Lung (tissue), 12 donors: ENCODE results near the gene SNX5. TPM values are rescaled to one million over a fixed set of nuclear protein-coding genes. Genes with fewer than 3 reads are reported as not detected.
A peak's percentile ranks its signal among the peaks of the same experiment; 100 is the strongest.

Source experiments
- ATAC-seq: fragments of 200-7000 bp; cut with Tn5 transposase; one replicate; pipeline ENCODE4 v1.9.1; 2020; ENCODE audit warnings: moderate number of reproducible peaks; ENCODE audit not compliant: insufficient read depth, low FRiP score
- DNase-seq, 3 donors: peaks; one replicate each; pipeline ENCODE4 v3.0.0-alpha.2; 2013 to 2017
- H3K27ac ChIP-seq, 2 donors: one replicate each; pipeline ENCODE4 v1.5.1; 2013; ENCODE audit warnings: mild to moderate bottlenecking in 2 of 2, moderate library complexity in 2 of 2, control low read depth in 1 of 2, inconsistent platforms in 1 of 2, low read depth in 1 of 2, low read length in 1 of 2
- H3K27me3 ChIP-seq, 3 donors: one replicate each; pipeline ENCODE4 v1.5.1; 2013; ENCODE audit warnings: low read length in 2 of 3; ENCODE audit not compliant: control insufficient read depth in 3 of 3, insufficient read depth in 3 of 3
- H3K36me3 ChIP-seq, 4 donors: one replicate each; pipeline ENCODE4 v1.5.1; 2013; ENCODE audit warnings: low read length in 4 of 4, mild to moderate bottlenecking in 1 of 4, moderate library complexity in 1 of 4; ENCODE audit not compliant: control insufficient read depth in 4 of 4, insufficient read depth in 4 of 4
- H3K4me1 ChIP-seq, 5 donors: one replicate each; pipeline ENCODE4 v1.5.1; 2013; ENCODE audit warnings: low read length in 5 of 5, mild to moderate bottlenecking in 2 of 5, moderate library complexity in 1 of 5; ENCODE audit not compliant: control insufficient read depth in 5 of 5, insufficient read depth in 5 of 5
- H3K4me3 ChIP-seq: one replicate; pipeline ENCODE4 v1.5.1; 2013; ENCODE audit warnings: mild to moderate bottlenecking, control low read depth, moderate library complexity
- H3K9ac ChIP-seq, 2 donors: one replicate each; pipeline ENCODE4 v1.5.1; 2013; ENCODE audit warnings: low read length in 2 of 2, control low read depth in 1 of 2; ENCODE audit not compliant: insufficient read depth in 1 of 2
- H3K9me3 ChIP-seq, 4 donors: one replicate each; pipeline ENCODE4 v1.5.1; 2013; ENCODE audit warnings: low read length in 3 of 4, mild to moderate bottlenecking in 1 of 4, moderate library complexity in 1 of 4; ENCODE audit not compliant: control insufficient read depth in 4 of 4, insufficient read depth in 3 of 4
- WGBS, 2 donors: extraction: QIAGEN DNeasy Blood & Tissue Kit; methylation state at CpG; one replicate each; pipeline ENCODE4 v1.1.7; 2013; 5-methylcytosine and 5-hydroxymethylcytosine counted together
- polyA plus RNA-seq, 2 donors: library from polyadenylated mRNA; stranded (reverse); fragments of 200-250 nt; gene quantifications; one replicate each; pipeline ENCODE4 v1.2.1, GENCODE V29; 2013
- total RNA-seq, 2 donors: library from RNA; depleted of rRNA in 1 of 2; stranded (reverse); fragments of >200 nt in 1 of 2; gene quantifications; one replicate each; pipeline ENCODE4 v1.2.1, GENCODE V29; 2014 to 2021
- TF ChIP-seq, protein P1 (sequence below): IDR thresholded peaks from 2 replicates; pipeline ENCODE4 v1.5.1; 2012; ENCODE audit warnings: mild to moderate bottlenecking; ENCODE audit errors: control extremely low read depth, extremely low read depth
- donor health status: control.
- donor health status: control.
- donor health status: Bipolar disorder and iron deficiency.
- donor health status: healthy.
- donor health status: DM: yes; HTN: yes; CAD: no.

Gene SNX5
- total and polyA plus RNA-seq, 4 donors: 66.6 to 194 (median 86.7) TPM

- peak in 2 of 3 donors; percentile 39 to 46 for DNase-seq
- H3K4me3 ChIP-seq: no peak overlapping the region
Measured at GRCh38 chr20:17896193-17896723, 72.3 kb downstream of the SNX5 start.

DNA sequence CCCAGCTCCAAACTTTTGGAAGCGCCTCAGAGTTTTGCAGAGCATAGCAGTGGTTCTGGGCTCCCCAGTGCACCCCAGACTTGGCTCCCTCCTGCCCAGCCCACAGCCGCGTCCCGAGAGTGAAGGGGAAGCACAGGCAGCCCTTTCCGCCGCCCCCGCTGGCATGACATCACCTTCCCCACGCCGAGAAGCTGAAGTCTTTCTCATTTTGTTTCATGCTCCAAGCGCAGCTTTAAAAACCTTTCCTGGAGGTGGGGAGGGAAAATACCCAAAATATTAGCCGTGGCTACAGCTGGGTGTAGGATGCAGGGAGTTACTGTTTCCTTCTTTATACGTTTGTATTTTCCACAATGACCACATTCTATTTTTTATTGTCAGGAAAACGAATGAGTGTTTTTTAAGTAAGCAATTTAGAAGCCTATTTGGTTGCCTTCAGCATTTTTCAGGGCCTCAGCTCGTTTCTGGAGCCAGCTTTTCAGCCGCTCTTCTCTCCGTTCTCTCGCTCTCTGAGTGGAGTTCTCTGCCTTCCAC is 72.9 kb downstream of the SNX5 start:
- TF ChIP-seq, protein P1, sequence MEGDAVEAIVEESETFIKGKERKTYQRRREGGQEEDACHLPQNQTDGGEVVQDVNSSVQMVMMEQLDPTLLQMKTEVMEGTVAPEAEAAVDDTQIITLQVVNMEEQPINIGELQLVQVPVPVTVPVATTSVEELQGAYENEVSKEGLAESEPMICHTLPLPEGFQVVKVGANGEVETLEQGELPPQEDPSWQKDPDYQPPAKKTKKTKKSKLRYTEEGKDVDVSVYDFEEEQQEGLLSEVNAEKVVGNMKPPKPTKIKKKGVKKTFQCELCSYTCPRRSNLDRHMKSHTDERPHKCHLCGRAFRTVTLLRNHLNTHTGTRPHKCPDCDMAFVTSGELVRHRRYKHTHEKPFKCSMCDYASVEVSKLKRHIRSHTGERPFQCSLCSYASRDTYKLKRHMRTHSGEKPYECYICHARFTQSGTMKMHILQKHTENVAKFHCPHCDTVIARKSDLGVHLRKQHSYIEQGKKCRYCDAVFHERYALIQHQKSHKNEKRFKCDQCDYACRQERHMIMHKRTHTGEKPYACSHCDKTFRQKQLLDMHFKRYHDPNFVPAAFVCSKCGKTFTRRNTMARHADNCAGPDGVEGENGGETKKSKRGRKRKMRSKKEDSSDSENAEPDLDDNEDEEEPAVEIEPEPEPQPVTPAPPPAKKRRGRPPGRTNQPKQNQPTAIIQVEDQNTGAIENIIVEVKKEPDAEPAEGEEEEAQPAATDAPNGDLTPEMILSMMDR: no peak
- Histone ChIP-seq H3K27ac (peak overlapping the region; percentile 69 to 71), H3K9ac (peak overlapping the region in 1 of 2 donors; percentile 79), H3K4me3 (no peak overlapping the region), H3K9me3 (no peaks in the 10 kb centered on the region), H3K27me3 (no peaks in the 10 kb centered on the region), H3K36me3 (no peaks in the 10 kb centered on the region), H3K4me1 (peaks cover 0 to 19% (median 2%) of the 10 kb centered on the region in 5 donors)
- peak; percentile 58 for ATAC-seq
- peak; percentile 54 to 65 (median 61) for DNase-seq
- WGBS, 2 donors: 17 to 21% methylated on average over 17 of the region's 17 CpGs

More at GRCh38 chr20:17896193-17896723, 72.3 kb downstream of the SNX5 start:
- Histone ChIP-seq H3K36me3 (no peaks in the 10 kb centered on the region), H3K9me3 (no peaks in the 10 kb centered on the region), H3K4me1 (peaks cover 0 to 19% (median 2%) of the 10 kb centered on the region in 5 donors), H3K27ac (peak overlapping the region; percentile 36 to 69), H3K27me3 (no peaks in the 10 kb centered on the region), H3K9ac (peak overlapping the region in 1 of 2 donors; percentile 79)
- WGBS, 2 donors: 21 to 38% methylated on average over 9 of the region's 9 CpGs
- ATAC-seq: no peak
- TF ChIP-seq, protein P1: no peak

DNA sequence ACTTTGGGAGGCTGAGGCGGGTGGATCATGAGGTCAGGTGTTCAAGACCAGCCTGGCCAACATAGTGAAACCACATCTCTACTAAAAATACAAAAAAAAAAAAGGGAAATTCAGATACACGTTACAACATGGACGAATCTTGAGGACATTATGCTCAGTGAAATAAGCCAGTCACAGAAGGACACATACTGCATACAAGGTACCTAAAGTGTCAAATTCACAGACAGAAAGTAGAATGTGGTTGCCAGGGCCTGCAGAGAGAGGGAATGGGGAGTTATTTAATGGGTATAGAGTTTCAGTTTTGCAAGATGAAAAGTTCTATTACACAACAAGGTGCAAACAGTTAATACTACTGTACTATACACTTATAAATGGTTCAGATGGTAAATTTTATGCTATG is 75.1 kb downstream of the SNX5 start:
- TF ChIP-seq, protein P1: no peak
- ATAC-seq (no peak), DNase-seq (no peak)
- Histone ChIP-seq H3K27me3 (no peaks in the 10 kb centered on the region), H3K27ac (no peak overlapping the region), H3K9me3 (peaks cover 0 to 5% (median 2%) of the 10 kb centered on the region in 4 donors), H3K9ac (no peak overlapping the region), H3K4me1 (peaks cover 0 to 19% (median 2%) of the 10 kb centered on the region in 5 donors), H3K36me3 (no peaks in the 10 kb centered on the region), H3K4me3 (no peak overlapping the region)
- 54 to 69% methylated on average over 3 of the region's 3 CpGs for WGBS, 2 donors
